Naive thymus-derived CD8-positive, alpha-beta T cell (primary cell): ENCODE measurements around the gene CTRB2. TPM values are rescaled to one million over a fixed set of nuclear protein-coding genes. Genes with fewer than 3 reads are reported as not detected.
"Not testable (repeated sequence)": the region's sequence is repeated elsewhere in the genome, so short reads cannot be mapped to it uniquely, and the experiment has no call there.

ENCODE experiments used
- ATAC-seq, 2 donors: fragments of 150-1000 bp; cut with Tn5 transposase in 1 of 2; sonication (Bioruptor Pico), chemical (Tn5 transposase) in 1 of 2; 1 replicate in 1 of 2; 2 replicates in 1 of 2; pipeline ENCODE4 v1.10.0; 2021; ENCODE audit warnings: mild to moderate bottlenecking in 2 of 2, moderate library complexity in 2 of 2
- POLR2A ChIA-PET: fragments of 350-600 bp; sonication (Branson Sonifier 250); formaldehyde crosslinking; loops from one replicate; lab custom pipeline; 2021; ENCODE audit warnings: antibody characterized with exemption; lab: Charles Lee
- DNase-seq, 10 donors: peaks; one replicate each; pipeline versions ENCODE4 v3.0.0 to v3.0.0-alpha.2; 2020 to 2022
- H3K27ac Mint-ChIP-seq, 10 donors: one replicate each; pipeline ENCODE4 v1.8.0; 2020 to 2022; ENCODE audit warnings: mild to moderate bottlenecking in 10 of 10, mixed read lengths in 10 of 10, moderate library complexity in 4 of 10, inconsistent platforms in 1 of 10
- H3K27me3 Mint-ChIP-seq, 5 donors: one replicate each; pipeline ENCODE4 v1.8.0; 2021 to 2022; ENCODE audit warnings: mixed read lengths in 5 of 5
- H3K36me3 Mint-ChIP-seq, 3 donors: one replicate each; pipeline ENCODE4 v1.8.0; 2020 to 2022; ENCODE audit warnings: mixed read lengths in 3 of 3, mild to moderate bottlenecking in 2 of 3, inconsistent platforms in 1 of 3
- H3K4me1 Mint-ChIP-seq, 4 donors: one replicate each; pipeline ENCODE4 v1.8.0; 2021 to 2022; ENCODE audit warnings: mixed read lengths in 4 of 4
- H3K4me3 Mint-ChIP-seq, 10 donors: one replicate each; pipeline ENCODE4 v1.8.0; 2020 to 2022; ENCODE audit warnings: mild to moderate bottlenecking in 10 of 10, mixed read lengths in 10 of 10, moderate library complexity in 6 of 10, inconsistent platforms in 1 of 10
- H3K9me3 Mint-ChIP-seq, 9 donors: one replicate each; pipeline ENCODE4 v1.8.0; 2020 to 2022; ENCODE audit warnings: mixed read lengths in 9 of 9, mild to moderate bottlenecking in 3 of 9, inconsistent platforms in 1 of 9, moderate library complexity in 1 of 9
- polyA plus RNA-seq, 3 donors: library from polyadenylated mRNA; unstranded; fragments of 300-500 nt; fragmentation: Illumina TruSeq; gene quantifications; one replicate each; pipeline ENCODE4 v1.2.3, GENCODE V29; 2021
- total RNA-seq, 8 experiments: library from RNA in 2 of 8; stranded (reverse) in 2 of 8; gene quantifications; one replicate each; pipeline ENCODE4 v1.2.3 and lab custom pipeline; 2021 to 2026

The CTRB2 gene
- total and polyA plus RNA-seq, 5 experiments from 2014 or later: not detected

DNA sequence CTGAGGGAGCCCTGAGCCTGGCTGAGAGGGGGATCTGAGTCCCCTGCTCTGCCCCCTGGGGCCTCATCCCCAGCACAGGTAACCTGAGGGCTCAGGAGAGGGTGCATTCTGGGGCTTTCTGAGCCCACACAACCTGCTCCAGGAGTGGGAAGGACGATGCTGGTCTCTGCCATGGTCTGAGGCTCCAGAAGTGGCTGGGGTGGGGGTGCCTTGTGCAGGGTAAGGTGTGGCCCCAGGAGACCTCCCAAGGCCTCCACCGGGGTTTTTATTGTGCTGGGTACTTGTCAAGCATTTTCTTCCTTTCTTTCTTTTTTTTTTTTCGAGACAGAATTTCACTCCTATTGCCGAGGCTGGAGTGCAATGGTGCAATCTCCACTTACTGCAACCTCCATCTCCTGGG lies 12.1 kb upstream of the CTRB2 start:
- ATAC-seq: no peak
- Mint-ChIP-seq H3K36me3 (no peaks in the 10 kb centered on the region), H3K9me3 (no peaks in the 10 kb centered on the region), H3K27me3 (peaks cover 0 to under 1% (median 0%) of the 10 kb centered on the region in 5 donors), H3K4me3 (peak overlapping the region in 4 of 10 donors; percentile 4 to 82 (median 59)), H3K4me1 (peaks cover 5 to 10% (median 6%) of the 10 kb centered on the region in 4 donors), H3K27ac (peak overlapping the region in 7 of 10 donors; percentile 28 to 97 (median 69))
- no peak for DNase-seq
- POLR2A ChIA-PET: interaction anchor here (0.7 kb wide), 1 partner anchor 91 kb away, joined by 3 read pairs; no protein-coding TSS in a partner anchor

DNA sequence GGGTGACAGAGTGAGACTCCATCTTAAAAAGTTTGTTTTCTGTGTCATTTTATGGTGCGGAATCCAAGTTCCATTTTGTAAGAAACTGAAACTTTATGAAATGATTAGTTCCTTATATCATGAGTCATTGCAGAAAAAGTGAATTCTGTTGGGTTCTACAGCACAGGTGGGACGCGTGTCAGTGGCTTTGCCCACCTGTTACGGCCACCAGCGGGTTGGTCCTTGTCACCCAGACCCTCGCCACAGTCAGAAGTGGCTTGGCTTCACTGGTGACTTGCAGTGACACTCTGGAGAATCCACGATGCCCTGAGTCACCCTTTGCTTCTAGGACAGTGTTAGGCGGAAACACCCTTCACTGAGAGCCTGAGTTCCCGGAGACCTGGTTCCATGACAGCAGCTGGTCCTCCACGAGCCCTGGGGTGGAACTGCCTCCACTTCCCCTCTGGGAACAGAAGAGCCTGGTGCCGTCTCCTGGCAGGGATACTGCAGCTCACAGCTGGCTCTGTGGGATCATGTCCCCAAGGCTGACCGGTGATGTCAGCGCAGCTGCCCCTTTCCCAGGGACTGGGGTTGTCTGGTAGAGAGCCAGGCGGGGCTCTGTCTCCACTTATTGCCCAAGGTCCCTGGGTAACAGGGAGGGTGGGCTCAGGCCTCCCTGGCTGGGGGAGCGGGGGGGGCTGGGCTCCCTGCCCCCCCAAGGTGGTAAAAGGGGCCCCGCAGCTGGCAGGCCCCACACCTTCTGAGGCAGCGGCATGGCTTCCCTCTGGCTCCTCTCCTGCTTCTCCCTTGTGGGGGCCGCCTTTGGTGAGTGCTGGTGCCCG lies 11.5 kb upstream of the CTRB2 start, which contains the start of gene CTRB1:
TSS of gene CTRB1 (plus strand) at position 733 of the 821 bp plus-strand sequence. CDS start at position 753, 20 bp downstream.
- no peaks in the 10 kb centered on the region for H3K9me3 Mint-ChIP-seq
- ATAC-seq: no peak

GRCh38 chr16:75217389-75217851 lies 10.5 kb upstream of the CTRB2 start:
- POLR2A ChIA-PET: no interaction called here
- Mint-ChIP-seq H3K27ac (peak overlapping the region in 1 of 10 donors; percentile 35), H3K4me3 (no peak overlapping the region), H3K9me3 (no peaks in the 10 kb centered on the region), H3K36me3 (no peaks in the 10 kb centered on the region), H3K4me1 (peaks cover 5 to 10% (median 6%) of the 10 kb centered on the region in 4 donors), H3K27me3 (peaks cover 0 to 2% (median 0%) of the 10 kb centered on the region in 5 donors)
- DNase-seq: no peak
- ATAC-seq: no peak

More for the DNA sequence above, 11.5 kb upstream of the CTRB2 start, which contains the start of gene CTRB1:
- peak within 1 kb of the TSS; percentile 78 to 97 (median 92) for H3K27ac Mint-ChIP-seq
- peaks cover 5 to 10% (median 6%) of the 10 kb centered on the region in 4 donors for H3K4me1 Mint-ChIP-seq
- no peaks in the 10 kb centered on the region for H3K36me3 Mint-ChIP-seq
- DNase-seq: no peak
- POLR2A ChIA-PET: no interaction called here
- peak within 1 kb of the TSS; percentile 71 to 92 (median 84) for H3K4me3 Mint-ChIP-seq
- H3K27me3 Mint-ChIP-seq: peaks cover 0 to 2% (median 0%) of the 10 kb centered on the region in 5 donors

DNA sequence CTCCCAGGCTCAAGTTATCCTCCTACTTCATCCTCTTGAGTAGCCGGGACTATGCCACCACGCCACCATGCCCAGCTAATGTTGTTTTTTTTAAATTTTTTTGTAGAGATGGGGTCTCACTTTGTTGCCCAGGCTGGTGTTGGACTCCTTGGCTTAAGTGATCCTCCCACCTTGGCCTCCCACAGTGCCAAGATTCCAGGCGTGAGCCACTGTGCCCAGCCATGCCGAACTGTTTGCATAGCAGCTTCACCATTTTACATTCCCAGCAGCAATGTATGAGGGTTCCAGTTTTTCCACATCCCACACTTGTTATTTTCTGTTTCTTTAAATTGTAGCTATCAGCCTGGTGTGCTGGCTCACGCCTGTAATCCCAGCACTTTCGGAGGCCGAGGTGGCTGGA lies 9.6 kb upstream of the CTRB2 start:
- DNase-seq (no peak), ATAC-seq (no peak)
- Mint-ChIP-seq H3K27ac (peak overlapping the region in 1 of 10 donors; percentile 38), H3K4me1 (peaks cover 5 to 10% (median 6%) of the 10 kb centered on the region in 4 donors), H3K27me3 (peaks cover 0 to 2% (median 0%) of the 10 kb centered on the region in 5 donors), H3K9me3 (no peaks in the 10 kb centered on the region), H3K4me3 (no peak overlapping the region), H3K36me3 (no peaks in the 10 kb centered on the region)
- POLR2A ChIA-PET: no interaction called here

- peaks cover 5 to 10% (median 6%) of the 10 kb centered on the region in 4 donors for H3K4me1 Mint-ChIP-seq
- POLR2A ChIA-PET: interaction anchor here (0.7 kb wide), 1 partner anchor 26 kb away, joined by 3 read pairs; no protein-coding TSS in a partner anchor
- H3K27me3 Mint-ChIP-seq: peaks cover 0 to 2% (median 0%) of the 10 kb centered on the region in 5 donors
- no peak overlapping the region for H3K4me3 Mint-ChIP-seq
- H3K36me3 Mint-ChIP-seq: no peaks in the 10 kb centered on the region
- H3K27ac Mint-ChIP-seq: peak overlapping the region in 1 of 10 donors; percentile 38
- no peaks in the 10 kb centered on the region for H3K9me3 Mint-ChIP-seq
- ATAC-seq (no peak), DNase-seq (no peak)
These were observed 9.2 kb upstream of the CTRB2 start for GRCh38 chr16:75216127-75216526.

DNA sequence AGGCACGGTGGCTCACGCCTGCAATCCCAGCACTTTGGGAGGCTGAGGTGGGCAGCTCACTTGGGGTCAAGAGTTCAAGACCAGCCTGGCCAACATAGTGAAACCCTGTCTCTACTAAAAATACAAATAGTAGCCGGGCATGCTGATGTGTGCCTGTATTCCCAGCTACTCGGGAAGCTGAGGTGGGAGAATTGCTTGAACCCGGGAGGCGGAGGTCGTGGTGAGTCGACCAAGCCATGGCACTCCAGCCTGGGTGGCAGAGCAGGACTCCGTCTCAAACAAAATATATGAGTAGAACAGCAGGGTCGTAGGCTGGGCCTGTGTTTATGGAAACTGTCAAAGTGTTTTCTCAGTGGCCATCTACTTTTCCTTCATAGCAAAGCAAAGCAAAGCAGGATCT lies 4.3 kb upstream of the CTRB2 start:
- H3K9me3 Mint-ChIP-seq, H3K4me3 Mint-ChIP-seq, H3K4me1 Mint-ChIP-seq, H3K36me3 Mint-ChIP-seq, DNase-seq, POLR2A ChIA-PET, H3K27ac Mint-ChIP-seq, H3K27me3 Mint-ChIP-seq, ATAC-seq: not testable (repeated sequence)

DNA sequence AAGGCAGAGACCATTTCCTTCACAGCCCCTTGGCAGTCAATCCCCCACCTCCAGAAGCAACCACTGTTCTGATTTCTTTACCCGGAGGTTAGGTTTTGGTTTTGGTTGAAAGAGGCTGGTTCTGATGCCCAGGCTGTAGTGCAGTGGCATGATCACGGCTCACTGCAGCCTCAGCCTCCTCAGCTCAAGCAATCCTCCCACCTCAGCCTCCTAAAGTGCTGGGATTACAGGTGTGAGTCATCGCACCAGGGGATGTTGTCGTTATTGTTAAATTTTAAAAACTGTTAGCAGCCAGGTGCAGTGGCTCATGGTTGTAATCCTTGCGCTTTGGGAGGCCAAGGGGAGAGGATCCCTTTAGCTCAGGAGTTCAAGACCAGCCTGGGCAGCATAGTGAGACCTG lies 3.0 kb upstream of the CTRB2 start:
- Mint-ChIP-seq H3K27me3 (peaks cover 0 to 2% (median 0%) of the 10 kb centered on the region in 5 donors), H3K4me3 (no peak overlapping the region)

GRCh38 chr16:75209514-75209913 lies 2.6 kb upstream of the CTRB2 start:
- H3K27ac Mint-ChIP-seq, H3K4me1 Mint-ChIP-seq, H3K36me3 Mint-ChIP-seq, H3K9me3 Mint-ChIP-seq, H3K4me3 Mint-ChIP-seq, ATAC-seq, DNase-seq, H3K27me3 Mint-ChIP-seq, POLR2A ChIA-PET: not testable (repeated sequence)

More for the DNA sequence above, 3.0 kb upstream of the CTRB2 start:
- ATAC-seq (no peak), DNase-seq (no peak)
- Mint-ChIP-seq H3K36me3 (no peaks in the 10 kb centered on the region), H3K9me3 (no peaks in the 10 kb centered on the region), H3K27ac (no peak overlapping the region), H3K4me1 (no peaks in the 10 kb centered on the region)
- POLR2A ChIA-PET: no interaction called here

DNA sequence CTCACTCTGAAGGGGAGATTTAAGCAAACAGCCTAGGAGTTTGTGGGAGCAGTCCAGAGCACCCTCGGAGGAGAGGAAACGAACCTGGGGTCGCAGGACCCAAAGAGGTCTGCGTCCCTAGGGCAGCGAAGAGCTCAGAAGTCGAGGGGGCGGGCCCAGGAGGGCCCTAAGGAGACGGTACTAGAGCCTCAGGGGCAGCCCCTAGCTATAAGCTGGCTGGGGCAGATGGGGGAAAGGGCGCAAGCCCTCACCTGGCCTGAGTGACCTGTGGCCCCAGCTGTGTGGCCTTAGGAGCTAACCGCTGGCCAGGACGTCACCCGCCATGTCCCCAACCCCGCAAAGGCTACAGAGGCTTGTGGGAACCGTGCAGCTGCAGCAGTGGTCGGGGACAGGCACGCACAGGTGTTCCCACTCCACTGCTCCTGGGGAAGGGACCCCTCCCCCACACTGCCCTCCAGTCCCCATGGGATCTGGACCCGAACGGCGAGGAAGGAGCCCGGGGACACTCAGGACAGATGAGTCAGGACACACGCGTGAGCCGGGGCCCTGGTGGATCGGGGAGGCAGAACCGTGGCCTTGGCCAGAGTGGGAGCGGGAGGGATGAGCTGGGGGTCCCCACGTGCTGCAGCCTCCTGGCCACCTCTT lies 2.0 kb upstream of the CTRB2 start:
- DNase-seq (no peak), ATAC-seq (no peak)
- POLR2A ChIA-PET: no interaction called here
- H3K36me3 Mint-ChIP-seq: no peaks in the 10 kb centered on the region
- no peaks in the 10 kb centered on the region for H3K4me1 Mint-ChIP-seq
- no peaks in the 10 kb centered on the region for H3K9me3 Mint-ChIP-seq
- H3K4me3 Mint-ChIP-seq: no peak overlapping the region
- H3K27ac Mint-ChIP-seq: no peak overlapping the region
- no peaks in the 10 kb centered on the region for H3K27me3 Mint-ChIP-seq

DNA sequence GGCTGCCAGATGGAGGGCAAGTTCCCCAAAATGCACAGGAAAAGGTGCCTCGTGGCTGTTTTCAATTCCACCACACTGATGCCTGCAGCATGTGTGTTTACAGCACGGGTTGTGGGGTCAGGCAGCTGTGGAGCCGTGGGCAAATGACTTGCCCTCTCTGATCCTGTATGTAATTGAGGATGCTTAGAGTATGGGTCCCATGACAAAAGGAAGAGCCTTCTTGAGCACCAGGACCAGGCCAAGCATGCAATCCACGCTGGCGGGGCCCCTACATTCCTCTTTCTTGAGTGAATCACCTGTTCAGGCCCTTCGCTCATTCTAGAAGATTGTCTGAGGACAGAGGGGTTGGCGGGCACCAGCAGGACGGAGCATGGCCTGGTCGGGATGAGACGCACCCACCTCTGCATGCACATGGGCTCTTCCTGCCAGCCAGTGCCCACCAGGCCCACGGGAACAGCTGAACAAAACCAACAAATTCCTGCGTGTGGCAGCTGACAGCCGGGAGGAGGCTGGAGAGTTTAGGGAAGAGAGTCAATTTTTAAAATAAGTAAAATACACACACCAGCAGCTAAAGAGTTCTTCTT lies 1.4 kb upstream of the CTRB2 start:
- no peaks in the 10 kb centered on the region for H3K9me3 Mint-ChIP-seq
- ATAC-seq (no peak), DNase-seq (no peak)
- H3K27me3 Mint-ChIP-seq: no peaks in the 10 kb centered on the region
- POLR2A ChIA-PET: no interaction called here
- no peaks in the 10 kb centered on the region for H3K36me3 Mint-ChIP-seq
- H3K27ac Mint-ChIP-seq: no peak overlapping the region
- no peak overlapping the region for H3K4me3 Mint-ChIP-seq
- H3K4me1 Mint-ChIP-seq: no peaks in the 10 kb centered on the region

- no peak for DNase-seq
- POLR2A ChIA-PET: no interaction called here
- Mint-ChIP-seq H3K4me1 (no peaks in the 10 kb centered on the region), H3K27ac (no peak overlapping the region), H3K36me3 (no peaks in the 10 kb centered on the region), H3K4me3 (no peak overlapping the region), H3K27me3 (no peaks in the 10 kb centered on the region), H3K9me3 (no peaks in the 10 kb centered on the region)
- ATAC-seq: no peak
These were observed 870 bp upstream of the CTRB2 start for GRCh38 chr16:75207831-75208230.

DNA sequence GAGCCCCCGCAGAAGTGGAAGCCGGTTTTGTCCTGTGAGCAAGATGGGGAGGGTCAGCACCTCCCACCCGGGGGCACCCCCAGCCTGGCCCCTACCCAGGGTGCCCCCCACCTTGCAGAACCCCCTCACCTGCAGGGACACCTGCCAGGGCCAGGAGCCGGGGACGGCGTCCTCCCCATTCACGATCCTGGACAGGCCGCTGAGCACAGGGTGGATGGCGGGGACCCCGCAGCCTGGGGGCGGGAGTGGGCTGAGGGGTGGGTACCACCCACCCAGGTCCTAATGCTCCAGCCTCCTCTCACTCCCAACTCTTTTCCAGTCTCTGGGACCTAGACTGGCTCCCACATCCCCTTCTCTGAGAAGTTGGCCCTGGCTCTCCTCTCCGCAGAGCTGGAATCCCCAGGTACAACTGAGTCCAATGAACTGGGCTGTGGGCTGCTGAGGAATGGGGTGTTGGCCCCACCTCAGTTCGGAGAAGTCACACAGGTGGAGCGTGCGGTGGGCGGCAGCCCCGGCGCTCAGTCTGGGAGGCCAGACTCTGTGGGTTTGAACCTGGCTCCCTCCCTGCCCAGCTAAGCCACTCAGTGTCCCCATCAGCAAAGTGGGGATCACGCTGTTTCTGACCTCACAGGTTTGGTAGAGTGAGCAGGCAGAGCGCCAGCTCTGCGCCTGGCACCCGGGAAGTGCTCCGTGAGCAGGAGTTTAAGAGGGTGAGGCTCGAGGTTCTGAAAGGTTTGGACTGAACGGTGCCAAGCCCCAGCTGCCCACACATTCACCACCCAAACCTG lies 806 bp downstream of the CTRB2 start:
- peaks cover 2 to 11% (median 7%) of the 10 kb centered on the region in 4 donors for H3K4me1 Mint-ChIP-seq
- H3K27ac Mint-ChIP-seq, DNase-seq, ATAC-seq, H3K36me3 Mint-ChIP-seq, H3K4me3 Mint-ChIP-seq, POLR2A ChIA-PET, H3K27me3 Mint-ChIP-seq, H3K9me3 Mint-ChIP-seq: not testable (repeated sequence)
